Measurements from ENCODE around the gene ZDHHC16. TPM values are rescaled to one million over a fixed set of nuclear protein-coding genes. Genes with fewer than 3 reads are reported as not detected.
"Not testable (repeated sequence)": the region's sequence is repeated elsewhere in the genome, so short reads cannot be mapped to it uniquely, and the experiment has no call there.

The ZDHHC16 gene
- total and polyA plus RNA-seq, 2 donors from 2014 or later: 35.9 to 48.9 TPM

DNA sequence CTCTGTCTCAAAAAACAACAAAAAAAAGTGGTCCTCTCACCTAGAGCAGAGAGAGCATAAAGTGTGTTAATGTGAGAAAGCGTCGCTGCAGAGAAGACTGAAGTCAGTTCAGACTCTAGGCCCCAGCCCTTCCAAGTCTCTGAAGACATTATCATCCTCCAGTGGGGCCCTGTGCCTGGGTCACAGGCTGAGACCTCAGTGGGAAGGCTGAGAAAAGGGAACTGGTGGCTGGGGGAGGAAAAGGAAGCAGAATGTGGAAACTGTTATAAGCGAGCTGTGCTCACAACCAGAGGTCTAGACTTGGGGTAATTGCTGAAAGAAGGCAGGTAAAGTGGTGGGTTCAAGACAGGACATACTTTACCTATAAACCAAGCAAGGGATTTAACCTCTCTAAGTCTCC, 39.9 kb upstream of the ZDHHC16 start:
- intact Hi-C loops (cut with DNase I): no loop called here
- no peak for FAIRE-seq
- Histone ChIP-seq H3K36me3 (ENCODE audit: control insufficient read depth in 2 of 3, insufficient read depth in 3 of 3, low read length in 3 of 3) (no peaks in the 10 kb centered on the region), H3K27me3 (ENCODE audit: control insufficient read depth, insufficient read depth, low read length) (no peaks in the 10 kb centered on the region), H3K4me3 (ENCODE audit: low read length in 3 of 3) (no peak overlapping the region), H3K9me3 (ENCODE audit: control insufficient read depth in 2 of 3, insufficient read depth in 1 of 3, low read length in 3 of 3) (no peaks in the 10 kb centered on the region), H3K27ac (ENCODE audit: low read depth in 2 of 2, low read length in 2 of 2) (no peak overlapping the region), H3K4me1 (ENCODE audit: control insufficient read depth in 2 of 3, insufficient read depth in 2 of 3, low read depth in 1 of 3, low read length in 3 of 3) (peaks cover 0 to 5% (median 0%) of the 10 kb centered on the region in 3 donors), H3K9ac (ENCODE audit: low read length in 3 of 3) (no peak overlapping the region)
- no peak for DNase-seq
- TF ChIP-seq, protein P1, sequence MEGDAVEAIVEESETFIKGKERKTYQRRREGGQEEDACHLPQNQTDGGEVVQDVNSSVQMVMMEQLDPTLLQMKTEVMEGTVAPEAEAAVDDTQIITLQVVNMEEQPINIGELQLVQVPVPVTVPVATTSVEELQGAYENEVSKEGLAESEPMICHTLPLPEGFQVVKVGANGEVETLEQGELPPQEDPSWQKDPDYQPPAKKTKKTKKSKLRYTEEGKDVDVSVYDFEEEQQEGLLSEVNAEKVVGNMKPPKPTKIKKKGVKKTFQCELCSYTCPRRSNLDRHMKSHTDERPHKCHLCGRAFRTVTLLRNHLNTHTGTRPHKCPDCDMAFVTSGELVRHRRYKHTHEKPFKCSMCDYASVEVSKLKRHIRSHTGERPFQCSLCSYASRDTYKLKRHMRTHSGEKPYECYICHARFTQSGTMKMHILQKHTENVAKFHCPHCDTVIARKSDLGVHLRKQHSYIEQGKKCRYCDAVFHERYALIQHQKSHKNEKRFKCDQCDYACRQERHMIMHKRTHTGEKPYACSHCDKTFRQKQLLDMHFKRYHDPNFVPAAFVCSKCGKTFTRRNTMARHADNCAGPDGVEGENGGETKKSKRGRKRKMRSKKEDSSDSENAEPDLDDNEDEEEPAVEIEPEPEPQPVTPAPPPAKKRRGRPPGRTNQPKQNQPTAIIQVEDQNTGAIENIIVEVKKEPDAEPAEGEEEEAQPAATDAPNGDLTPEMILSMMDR (IDR thresholded peaks at IDR 0.05; ENCODE audit: borderline replicate concordance, extremely low read depth, insufficient read depth): no peak

DNA sequence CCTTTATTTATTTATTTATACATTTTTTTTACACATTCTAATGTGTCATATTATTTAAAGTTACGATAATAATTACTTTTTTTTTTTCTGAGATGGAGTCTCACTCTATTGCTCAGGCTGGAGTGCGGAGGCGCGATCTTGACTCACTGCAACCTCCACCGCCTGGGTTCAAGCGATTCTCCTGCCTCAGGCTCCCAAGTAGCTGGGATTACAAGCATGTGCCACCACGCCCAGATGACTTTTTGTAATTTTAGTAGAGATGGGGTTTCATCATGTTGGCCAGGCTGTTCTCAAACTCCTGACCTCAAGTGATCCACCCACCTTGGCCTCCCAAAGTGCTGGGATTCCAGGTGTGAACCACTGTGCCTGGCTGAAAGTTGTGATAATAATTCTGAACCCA, 39.5 kb upstream of the ZDHHC16 start:
- H3K9me3 ChIP-seq (ENCODE audit: control insufficient read depth in 2 of 3, insufficient read depth in 1 of 3, low read length in 3 of 3); DNase-seq: not testable (repeated sequence)

DNA sequence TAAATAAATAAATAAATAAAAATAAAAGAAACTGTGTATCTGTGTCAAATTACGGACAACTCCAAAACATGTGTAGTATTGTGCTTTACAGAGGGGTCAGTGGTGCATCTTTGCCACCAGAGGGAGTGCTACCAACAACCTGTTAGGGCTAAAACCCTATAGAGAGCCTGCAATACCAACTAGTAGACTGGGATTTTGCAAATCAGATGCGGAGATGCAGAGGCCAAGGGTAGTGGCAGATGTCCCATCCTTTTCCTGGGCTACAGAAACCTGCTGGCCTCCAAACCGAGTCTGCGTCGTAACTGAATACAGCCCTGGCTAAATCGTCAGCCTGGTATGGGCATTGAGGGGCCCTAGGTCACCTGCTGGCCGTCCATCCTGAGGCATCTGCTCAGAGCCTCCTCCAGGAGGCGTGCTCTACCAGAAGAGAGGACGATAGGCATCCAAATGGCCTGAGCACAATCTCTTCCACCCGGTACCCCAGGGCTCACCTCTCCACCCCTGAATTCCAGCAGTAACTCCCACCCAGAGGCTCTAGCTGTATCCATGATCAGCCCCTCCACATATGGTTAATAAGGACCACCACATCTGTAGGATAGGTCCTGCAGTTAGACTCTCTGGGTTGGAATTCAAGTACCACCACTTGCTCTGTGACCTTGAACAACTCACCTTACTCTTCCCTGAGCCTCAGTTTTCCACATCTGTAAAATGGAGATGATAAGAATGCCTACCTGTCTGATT, 38.6 kb upstream of the ZDHHC16 start:
- no peak overlapping the region for H3K9ac ChIP-seq (ENCODE audit: low read length in 3 of 3)
- TF ChIP-seq, protein P1 (IDR thresholded peaks at IDR 0.05; ENCODE audit: borderline replicate concordance, extremely low read depth, insufficient read depth): peak; percentile 80
- no peaks in the 10 kb centered on the region for H3K27me3 ChIP-seq (ENCODE audit: control insufficient read depth, insufficient read depth, low read length)
- H3K27ac ChIP-seq (ENCODE audit: low read depth in 2 of 2, low read length in 2 of 2): no peak overlapping the region
- H3K4me3 ChIP-seq (ENCODE audit: low read length in 3 of 3): peak overlapping the region in 1 of 3 donors; percentile 57
- DNase-seq (peak in 4 of 5 donors; percentile 72 to 91 (median 82)), FAIRE-seq (peak; percentile 46)
- intact Hi-C loops (cut with DNase I): no loop called here
- H3K4me1 ChIP-seq (ENCODE audit: control insufficient read depth in 2 of 3, insufficient read depth in 2 of 3, low read depth in 1 of 3, low read length in 3 of 3): peaks cover 0 to 5% (median 0%) of the 10 kb centered on the region in 3 donors
- no peaks in the 10 kb centered on the region for H3K9me3 ChIP-seq (ENCODE audit: control insufficient read depth in 2 of 3, insufficient read depth in 1 of 3, low read length in 3 of 3)
- H3K36me3 ChIP-seq (ENCODE audit: control insufficient read depth in 2 of 3, insufficient read depth in 3 of 3, low read length in 3 of 3): no peaks in the 10 kb centered on the region

More for the DNA sequence above, 39.5 kb upstream of the ZDHHC16 start:
- H3K4me3 ChIP-seq (ENCODE audit: low read length in 3 of 3); intact Hi-C loops (cut with DNase I); H3K4me1 ChIP-seq (ENCODE audit: control insufficient read depth in 2 of 3, insufficient read depth in 2 of 3, low read depth in 1 of 3, low read length in 3 of 3); H3K36me3 ChIP-seq (ENCODE audit: control insufficient read depth in 2 of 3, insufficient read depth in 3 of 3, low read length in 3 of 3); H3K27ac ChIP-seq (ENCODE audit: low read depth in 2 of 2, low read length in 2 of 2); H3K9ac ChIP-seq (ENCODE audit: low read length in 3 of 3); H3K27me3 ChIP-seq (ENCODE audit: control insufficient read depth, insufficient read depth, low read length); FAIRE-seq: not testable (repeated sequence)

DNA sequence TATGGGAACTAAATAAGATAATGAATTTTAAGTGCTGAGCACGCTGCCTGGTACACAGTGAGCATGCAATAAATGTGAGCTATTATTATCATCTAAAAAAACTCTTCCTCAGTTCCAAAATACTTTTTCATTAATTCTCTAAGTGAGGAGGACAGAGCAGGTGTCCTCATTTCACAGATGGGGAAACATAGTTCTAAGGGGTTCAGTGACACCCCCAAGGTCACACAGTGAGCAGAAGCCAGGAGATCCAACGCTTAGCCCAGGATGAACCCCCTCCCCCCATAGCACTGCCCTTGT, 38.1 kb upstream of the ZDHHC16 start:
- no peak overlapping the region for H3K27ac ChIP-seq (ENCODE audit: low read depth in 2 of 2, low read length in 2 of 2)

More for the DNA sequence above, 38.1 kb upstream of the ZDHHC16 start:
- H3K4me1 ChIP-seq (ENCODE audit: control insufficient read depth in 2 of 3, insufficient read depth in 2 of 3, low read depth in 1 of 3, low read length in 3 of 3): peaks cover 0 to 5% (median 0%) of the 10 kb centered on the region in 3 donors
- intact Hi-C loops (cut with DNase I): no loop called here
- TF ChIP-seq, protein P1 (IDR thresholded peaks at IDR 0.05; ENCODE audit: borderline replicate concordance, extremely low read depth, insufficient read depth): no peak
- no peak overlapping the region for H3K4me3 ChIP-seq (ENCODE audit: low read length in 3 of 3)
- H3K9me3 ChIP-seq (ENCODE audit: control insufficient read depth in 2 of 3, insufficient read depth in 1 of 3, low read length in 3 of 3): no peaks in the 10 kb centered on the region
- no peaks in the 10 kb centered on the region for H3K27me3 ChIP-seq (ENCODE audit: control insufficient read depth, insufficient read depth, low read length)
- H3K9ac ChIP-seq (ENCODE audit: low read length in 3 of 3): no peak overlapping the region
- H3K36me3 ChIP-seq (ENCODE audit: control insufficient read depth in 2 of 3, insufficient read depth in 3 of 3, low read length in 3 of 3): no peaks in the 10 kb centered on the region
- no peak for FAIRE-seq
- no peak for DNase-seq
